GM21529 (cell line): Measurements from ENCODE around the gene GRK6.
"Not testable (repeated sequence)": the region's sequence is repeated elsewhere in the genome, so short reads cannot be mapped to it uniquely, and the experiment has no call there.

Experiments
- ATAC-seq: cut with Tn5 transposase; IDR thresholded peaks from one replicate; pipeline ENCODE4 v1.9.1; 2021; ENCODE audit not compliant: unreplicated experiment

GRK6 gene

DNA sequence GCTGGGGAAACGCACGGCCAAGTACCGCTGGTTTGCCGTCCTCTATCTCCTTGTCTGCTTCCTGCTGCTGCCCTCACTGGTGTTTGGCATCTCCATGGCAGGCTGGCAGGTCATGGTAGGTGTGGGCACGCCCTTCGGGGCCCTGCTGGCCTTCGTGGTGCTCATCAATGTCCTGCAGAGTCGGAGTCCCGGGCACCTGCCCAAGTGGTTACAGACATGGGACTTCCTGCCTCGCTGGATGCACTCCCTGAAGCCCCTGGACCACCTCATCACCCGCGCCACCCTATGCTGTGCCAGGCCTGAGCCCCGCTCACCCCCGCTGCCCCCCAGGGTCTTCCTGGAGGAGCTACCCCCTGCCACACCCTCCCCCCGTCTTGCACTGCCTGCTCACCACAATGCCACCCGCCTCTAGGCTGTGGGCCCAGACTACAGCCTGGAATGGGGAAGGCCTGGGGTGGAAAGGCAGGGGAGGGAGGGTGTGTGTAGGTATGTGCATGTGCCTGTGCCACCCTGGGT lies 28.5 kb upstream of the GRK6 start:
- ATAC-seq: no peak

DNA sequence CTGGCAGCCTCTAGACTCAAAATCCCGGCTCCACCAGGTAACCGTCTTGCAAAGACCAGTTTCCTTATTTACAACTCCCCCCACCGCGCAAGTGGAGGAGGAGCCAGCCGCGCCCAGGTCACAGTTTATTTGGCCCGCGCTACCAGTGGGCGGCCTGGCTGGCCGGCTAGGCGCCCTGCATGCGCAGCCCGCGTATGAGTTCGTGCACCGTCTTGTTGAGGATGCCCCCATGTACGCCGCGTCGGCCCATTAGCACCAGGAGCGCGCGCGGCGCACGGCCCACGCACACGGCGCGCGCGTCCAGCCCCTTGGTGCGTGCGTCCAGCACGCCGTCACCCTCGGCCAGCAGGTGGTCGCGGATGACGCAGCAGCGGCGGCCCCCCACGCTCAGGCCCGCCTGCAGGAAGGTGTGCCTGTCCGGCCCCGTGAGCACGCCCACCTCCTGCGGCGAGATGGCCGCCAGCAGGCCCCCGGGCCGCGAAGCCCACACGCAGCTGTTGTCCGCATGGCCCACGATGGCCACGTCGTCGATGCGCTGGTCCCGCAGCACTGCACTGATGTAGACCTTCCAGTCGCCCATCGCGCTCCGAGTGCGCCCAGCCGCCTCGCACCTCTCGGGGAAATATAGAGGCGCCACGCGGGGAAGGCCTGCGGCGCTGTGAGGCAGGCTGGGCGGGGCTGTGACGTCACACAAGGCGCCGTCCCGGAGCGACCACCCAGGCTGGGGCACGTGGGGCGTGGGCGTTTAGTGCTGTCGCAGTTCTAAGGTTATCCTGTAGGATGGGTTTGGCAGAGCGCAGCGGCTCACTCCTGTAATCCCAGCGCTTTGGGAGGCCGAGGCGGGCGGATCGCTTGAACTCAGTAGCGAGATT lies 26.2 kb upstream of the GRK6 start, which contains the start of gene PFN3:
Gene PFN3, minus strand, starts transcription at position 665 of the 872 bp plus-strand sequence. Its CDS starts 85 bp downstream, at position 580.
- no peak for ATAC-seq

DNA sequence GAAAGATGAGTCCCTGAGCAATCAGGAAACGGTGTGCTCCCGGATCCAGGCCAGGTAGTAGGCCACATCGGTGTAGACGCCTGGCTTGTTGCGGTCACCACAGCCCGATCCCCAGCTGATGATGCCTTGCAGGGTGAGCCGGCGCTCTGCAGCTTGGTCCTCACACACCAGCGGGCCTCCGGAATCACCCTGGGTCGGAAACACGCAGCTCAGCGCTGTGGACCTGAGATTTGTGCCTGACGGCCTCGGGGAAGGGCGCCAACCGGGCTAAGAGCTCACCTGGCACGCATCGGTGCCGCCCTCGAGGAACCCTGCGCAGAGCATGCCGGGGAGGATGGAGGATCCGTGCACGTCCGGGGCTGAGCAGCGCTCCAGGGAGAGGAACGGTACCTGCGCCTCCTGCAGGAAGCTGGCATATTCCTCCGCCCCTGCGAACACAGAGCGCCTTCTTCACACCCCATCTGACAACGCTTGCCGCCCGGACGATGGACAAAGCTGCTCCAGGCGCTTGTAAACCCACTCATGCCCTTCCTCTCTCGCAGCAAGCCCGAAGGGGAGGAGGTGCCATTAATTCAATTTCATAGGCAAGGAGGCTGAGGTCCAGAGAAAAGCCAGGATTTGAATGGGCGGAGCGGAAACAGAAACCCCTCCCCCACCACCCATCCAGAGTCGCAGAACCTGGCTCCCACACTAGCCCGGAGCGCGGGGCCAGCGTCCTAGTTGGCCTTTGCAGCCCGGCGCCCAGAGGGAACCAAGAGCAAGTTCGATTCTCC lies 24.0 kb upstream of the GRK6 start:
- no peak for ATAC-seq

DNA sequence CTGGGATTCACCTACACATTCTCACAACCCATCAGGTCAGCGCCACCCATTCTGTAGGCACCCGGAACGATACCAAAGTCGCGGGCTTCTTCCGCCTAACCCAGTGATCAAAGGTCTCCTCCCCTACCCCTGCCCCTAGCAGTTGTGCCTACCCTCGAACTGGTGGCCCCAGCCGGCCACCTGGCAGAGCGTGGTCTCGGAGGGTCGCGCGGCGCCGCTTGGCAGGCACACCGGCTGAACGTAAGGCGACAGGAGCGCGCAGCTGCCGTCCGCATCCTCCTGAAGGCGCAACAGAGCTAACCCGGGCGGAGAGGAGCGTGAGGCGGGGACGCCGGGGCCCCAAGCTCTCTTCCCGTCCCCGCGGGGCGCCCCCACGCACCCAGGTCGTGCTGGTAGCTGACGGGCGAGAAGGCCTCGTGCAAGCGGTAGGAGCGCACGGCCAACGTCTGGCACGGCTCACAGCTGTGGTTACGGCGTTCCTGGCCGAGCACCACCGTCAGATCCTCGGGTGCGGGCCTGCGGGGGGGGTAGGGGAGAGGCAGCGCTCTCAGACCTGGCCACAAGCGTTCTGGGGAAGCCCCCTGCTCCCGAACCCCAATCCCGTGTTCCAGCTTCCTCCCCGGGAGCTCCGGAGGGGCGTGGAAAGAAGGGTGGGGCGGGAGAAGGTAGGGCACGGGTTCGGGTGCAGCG lies 23.2 kb upstream of the GRK6 start:
- ATAC-seq: peak; percentile 26

DNA sequence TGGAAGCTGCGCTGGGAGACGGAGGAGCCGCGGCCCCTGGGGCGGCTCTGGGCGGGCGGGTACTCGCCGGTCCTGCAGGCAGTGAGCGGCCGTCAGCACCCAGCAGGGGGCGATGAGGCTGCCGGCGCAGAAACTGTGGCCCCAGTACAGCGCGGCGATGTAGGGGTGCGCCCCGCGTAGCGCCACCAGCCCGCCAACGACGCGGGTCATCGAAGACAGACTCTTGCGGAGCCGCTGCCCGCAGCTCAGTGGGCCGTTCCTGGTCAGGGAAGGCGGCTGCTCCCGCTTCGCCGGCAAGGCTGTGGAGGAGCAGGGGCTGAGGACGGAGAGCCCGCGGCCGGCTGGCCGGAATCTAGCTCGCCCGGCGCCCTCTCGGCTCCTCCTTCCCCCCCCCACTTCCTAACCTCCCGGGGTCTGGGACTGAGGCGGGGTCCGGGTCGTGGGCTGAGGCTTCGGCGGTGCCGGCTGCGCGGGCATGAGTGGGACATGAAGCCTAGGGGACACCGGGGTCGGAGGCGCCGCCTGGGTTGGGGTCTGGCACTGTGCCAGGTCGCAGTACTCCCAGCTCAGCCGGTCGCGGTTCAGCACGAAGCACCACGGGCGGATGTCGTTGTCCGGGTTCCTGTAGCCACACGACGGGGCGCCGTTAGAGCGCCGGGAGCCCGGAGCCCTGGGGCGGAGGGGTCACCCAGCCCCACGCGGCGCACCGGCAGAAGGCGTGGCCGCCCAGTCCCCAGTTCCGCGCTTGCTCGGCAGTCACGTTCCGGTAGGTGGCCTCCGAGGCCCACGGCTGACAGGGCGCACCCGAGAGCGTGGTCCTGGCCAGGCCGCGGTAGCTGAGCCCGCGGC lies 22.5 kb upstream of the GRK6 start:
- ATAC-seq: peak; percentile 80

DNA sequence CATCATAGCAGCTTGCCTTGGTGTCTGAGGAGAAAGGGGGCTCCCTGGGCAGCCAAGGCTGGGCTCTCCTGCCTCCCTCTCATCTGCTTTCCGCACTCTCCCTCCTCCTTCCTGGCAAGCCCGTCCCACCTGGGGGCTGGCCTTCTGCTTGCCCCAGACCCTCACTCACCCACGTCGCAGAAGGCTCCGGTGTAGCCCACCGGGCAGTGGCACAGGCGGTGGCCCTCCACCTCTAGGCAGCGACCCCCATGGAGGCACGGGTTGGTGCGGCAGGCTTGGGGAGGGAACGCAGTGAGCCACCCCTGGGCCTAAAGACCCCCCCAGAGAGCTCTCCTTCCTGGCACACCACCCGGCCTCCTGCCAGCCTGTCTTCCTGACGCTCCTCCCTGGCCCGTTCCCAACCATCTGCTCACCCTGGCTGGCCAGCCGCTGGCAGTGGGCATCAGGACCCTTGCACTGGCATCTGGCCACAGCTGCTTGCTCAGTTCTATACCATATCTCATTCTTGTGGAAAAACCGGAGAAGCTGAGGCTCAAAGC lies 21.8 kb upstream of the GRK6 start:
- no peak for ATAC-seq

DNA sequence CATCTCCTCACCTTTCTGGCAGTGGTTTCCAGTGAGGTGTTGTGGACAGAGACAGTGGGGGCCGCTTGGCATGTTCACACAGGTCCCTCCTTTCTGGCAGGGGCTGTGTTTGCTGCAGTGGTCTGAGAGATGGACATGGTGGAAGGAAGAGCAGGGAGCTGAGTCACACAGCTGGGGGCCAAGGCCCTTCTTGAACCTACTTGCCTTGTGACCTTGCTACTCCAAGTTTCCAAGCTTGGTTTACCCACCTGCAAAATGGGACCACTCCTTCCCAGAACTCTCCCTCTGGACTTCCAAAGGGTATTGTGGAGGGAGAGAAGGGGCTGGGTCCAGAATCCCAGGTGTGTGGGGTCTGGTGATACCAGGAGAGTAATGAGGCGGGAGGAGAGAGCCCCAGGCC lies 21.2 kb upstream of the GRK6 start:
- no peak for ATAC-seq

DNA sequence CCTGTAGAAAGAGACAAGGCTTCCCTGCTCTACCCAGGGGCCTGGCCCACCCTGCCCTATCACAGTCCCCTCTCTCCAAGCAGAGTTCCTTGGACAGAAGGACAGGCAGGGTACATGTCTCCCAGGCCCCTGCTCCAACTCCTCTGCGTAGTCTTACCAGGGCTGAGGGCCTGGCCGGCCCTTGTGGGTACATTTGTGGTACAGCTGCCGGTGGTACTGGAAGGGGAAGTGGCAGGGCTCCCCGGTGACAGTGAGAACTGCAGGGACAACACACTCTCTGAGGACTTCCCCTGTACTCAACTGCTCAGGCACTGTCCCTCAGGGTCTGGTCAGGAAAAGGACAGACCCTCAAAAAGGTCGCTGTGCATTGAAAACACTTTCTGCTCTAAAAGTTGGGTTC lies 20.7 kb upstream of the GRK6 start:
- ATAC-seq: no peak

DNA sequence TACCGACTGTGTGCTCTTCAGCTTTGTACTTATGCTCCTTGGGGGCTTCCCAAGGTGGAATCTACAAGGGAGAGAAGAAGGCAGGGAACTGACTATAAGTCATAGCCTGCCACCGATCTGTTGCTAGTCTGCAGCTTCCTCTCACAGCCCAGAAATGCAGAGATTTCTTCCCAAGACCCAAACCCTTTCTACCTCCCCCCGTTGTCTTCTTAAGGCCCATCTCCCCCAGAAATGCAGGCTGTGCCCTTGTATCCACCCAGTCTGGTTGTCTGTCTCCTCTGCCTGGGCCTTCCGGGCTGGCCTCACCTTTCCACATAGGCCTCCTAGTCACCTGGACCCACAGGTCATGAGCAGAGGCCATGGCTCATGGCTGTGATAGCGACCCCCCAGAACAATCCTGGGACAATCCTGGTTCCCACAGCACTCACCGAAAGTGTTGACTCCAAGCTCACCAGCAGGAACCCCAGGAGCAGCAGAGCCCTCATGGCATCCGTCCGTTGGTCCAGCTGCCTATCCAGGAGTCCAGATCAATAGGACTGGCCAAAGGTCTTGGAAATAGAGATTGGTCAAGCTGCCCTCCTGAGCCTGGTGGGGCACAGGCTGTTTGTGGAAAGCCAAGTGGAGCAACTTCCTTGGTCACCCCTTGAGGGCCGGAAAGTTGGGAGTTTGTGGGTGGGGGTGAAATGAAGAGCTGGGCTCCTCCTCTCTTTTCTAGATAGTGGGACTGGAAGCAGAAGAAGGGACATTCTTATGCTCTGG lies 17.3 kb upstream of the GRK6 start, which contains the start of gene F12:
Gene F12, minus strand, starts transcription at position 522 of the 759 bp plus-strand sequence. Its CDS starts 37 bp downstream, at position 485.
- no peak for ATAC-seq

DNA sequence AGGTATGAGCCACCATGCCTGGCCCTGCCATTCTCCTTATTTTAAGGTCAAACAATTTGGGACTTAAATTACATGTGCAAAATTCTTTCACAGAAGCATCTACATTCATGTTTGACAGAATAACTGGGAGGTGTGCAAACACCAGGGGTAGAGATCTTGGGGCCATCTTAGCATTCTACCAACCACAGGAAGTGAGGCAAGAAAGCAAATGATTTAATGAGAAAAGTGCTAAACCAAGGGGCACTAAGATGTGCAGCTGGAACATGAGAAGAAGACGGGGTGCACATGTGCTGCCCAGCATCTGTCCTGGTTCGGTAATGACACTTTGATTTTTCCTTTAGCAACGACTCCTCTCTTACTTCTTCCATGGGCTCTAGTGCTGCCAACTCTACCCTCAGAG lies 15.9 kb upstream of the GRK6 start:
- ATAC-seq: no peak

DNA sequence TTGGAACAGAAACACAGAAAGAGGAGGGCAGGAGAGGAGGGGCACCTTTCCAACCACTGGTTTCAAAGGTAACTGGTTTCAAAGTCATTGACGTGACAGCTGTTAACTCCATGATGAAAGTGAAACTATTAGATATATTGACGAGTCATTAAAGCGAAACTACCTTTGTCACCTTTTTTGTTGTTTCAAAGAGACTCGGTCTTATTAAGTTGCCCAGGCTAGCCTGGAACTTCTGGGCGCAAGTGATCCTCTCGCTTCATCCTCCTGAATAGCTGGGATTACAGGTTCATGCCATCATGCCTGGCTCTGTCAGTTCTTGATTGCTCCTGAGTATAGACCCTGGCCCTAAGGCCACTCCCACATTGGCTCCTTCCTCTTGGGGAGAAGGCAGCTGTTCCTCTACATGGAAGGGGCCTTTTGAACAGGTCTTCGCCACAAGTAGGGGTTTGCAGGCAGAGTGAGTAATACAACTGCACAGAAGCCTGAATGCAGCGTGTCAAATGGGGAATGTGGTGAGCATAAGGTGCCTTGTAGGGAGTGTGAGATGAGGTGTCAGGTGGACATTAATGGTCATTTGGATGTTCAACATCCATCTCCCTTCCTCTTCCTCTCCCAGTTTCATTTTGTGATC lies 13.8 kb upstream of the GRK6 start:
- ATAC-seq: peak; percentile 84

DNA sequence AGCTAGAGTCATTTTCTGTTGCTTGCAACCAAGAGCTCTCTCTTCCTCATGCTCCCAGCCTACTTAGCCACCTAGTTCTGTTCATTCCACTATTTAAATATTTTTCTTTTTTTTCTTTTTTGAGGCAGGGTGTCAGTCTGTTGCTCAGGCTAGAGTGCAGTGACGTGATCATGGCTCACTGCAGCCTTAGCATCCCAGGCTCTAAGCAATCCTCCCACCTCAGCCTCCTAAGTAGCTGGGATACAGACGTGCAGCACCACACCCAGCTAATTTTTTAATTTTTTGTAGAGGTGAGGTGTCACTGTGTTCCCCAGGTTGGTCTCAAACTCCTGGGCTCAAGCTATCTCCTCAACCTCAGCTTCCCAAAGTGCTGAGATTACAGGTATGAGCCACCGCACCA lies 12.0 kb upstream of the GRK6 start:
- no peak for ATAC-seq

DNA sequence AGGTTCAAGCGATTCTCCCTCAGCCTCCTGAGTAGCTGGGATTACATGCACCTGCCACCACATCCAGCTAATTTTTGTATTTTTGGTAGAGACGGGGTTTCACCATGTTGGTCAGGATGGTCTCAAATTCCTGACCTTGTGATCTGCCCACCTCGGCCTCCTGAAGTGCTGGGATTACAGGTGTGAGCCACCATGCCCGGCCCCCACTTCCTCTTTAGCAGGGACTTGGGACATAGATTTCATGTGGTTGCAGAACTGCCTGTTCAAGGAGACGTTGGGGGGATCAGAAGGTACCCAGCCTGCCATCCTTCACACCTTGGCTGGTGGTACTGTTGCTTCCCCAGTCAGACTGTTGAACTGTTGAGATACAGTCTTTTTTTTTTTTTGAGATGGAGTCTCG lies 9.4 kb upstream of the GRK6 start:
- not testable (repeated sequence) for ATAC-seq

DNA sequence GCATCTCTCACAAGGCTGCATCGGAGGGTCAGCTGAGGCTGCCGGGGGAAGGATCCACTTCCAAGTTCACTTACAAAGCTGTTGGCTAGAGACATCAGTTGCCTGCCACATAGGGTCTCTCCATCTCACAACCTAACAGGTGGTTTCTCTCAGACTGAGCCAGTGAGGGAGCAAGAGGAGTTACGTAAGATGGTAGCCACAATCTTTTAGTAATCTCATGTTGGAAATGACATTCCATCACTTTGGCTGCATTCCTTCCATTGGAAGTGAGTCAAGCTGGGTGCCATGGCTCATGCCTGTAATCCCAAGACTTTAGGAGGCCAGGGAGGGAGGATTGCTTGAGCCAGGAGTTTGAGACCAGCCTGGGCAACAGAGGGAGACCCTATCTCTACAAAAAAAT lies 7.4 kb upstream of the GRK6 start:
- ATAC-seq: no peak

DNA sequence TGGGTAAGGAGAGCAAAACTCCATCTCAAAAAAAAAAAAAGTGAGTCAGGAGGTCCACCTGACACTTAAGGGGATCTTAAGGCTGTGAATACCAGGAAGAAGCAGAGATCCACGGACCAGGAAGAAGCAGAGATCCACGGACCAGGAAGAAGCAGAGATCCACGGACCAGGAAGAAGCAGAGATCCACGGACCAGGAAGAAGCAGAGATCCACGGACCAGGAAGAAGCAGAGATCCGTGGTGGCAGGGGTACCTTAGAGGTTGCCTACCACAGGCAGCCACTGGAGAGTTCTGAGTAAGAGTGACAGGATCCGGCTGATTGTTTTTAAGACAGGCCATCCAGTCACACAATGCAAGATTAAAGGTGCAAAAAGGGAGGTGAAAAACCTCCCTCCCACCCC lies 6.0 kb upstream of the GRK6 start:
- not testable (repeated sequence) for ATAC-seq

DNA sequence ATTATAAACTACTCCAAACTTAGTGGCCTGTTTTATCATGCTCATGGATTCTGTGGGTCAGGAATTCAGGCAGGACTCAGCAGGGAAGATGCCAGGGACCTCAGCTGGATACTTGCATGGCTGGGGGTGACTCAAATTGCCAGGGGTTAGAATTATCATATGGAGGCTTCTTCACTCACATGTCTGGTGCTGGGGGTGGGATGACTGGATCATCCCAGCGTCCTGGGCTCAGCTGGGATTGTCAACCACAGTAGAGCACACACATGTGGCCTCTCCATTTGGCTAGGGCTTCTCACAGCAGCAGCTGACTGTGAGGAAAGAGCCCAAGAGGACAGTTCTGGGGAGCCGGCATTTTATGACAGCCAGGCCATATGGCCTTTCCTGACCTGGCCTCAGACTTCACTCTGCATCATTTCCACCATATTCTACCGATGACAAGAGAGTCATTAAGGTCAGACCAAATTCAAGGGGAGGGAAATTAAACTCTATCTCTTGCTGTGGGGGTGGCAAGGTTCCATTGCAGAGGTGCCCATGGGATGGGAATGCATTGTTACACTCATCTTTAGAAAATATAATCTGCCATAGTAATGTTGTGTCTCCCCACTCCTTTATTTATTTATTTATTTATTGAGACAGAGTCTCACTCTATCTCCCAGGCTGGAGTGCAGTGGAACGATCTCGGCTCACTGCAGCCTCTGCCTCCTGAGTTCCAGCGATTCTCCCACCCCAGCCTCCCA lies 5.2 kb upstream of the GRK6 start:
- ATAC-seq: no peak

DNA sequence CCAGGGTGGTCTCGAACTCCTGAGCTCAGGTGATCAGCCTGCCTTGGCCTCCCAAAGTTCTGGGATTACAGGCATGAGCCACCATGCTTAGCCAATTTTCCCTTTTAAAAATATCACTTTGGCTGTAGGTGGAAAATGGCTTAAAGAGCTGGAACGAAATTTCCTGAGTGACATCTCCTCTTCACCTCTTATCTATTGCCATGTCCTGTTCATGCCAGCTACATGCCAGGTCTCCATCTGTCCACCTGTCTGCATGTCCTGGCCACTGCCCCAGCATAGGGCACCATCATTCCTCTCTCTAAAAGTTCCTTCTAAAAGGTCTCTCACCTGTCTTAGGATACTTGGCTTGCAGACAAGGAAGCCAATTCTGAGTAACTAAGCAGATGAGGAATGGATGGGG lies 2.8 kb upstream of the GRK6 start:
- no peak for ATAC-seq

DNA sequence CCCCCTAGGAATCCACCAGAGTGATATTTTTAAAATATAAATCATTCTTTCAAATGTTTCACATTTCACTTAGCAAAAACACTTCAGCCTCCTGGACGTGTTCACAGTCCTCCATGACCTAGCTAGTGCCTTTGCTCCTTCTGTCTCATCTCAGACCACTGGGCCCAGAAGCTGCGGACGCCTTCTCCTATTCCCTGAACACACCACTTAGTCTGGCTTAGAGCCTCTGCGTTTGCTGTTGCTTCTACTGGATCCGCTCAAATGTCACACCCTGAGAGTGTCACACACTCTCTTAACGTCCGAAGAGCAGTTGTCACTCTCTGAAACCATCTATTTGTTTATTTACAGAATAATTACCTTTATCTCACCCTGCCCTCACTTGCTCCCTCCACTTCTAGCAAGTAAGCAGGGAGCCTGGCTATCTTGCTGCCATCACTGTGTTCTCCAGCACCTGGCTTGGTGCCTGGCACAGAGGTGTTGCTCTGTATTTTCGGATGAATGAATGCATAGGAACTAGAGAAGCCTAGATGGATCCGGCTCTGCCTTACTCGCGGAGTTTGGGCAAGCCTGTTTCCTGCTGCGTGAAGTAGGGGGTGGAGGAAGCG lies 1.2 kb upstream of the GRK6 start:
- no peak for ATAC-seq
